Peyer's patch (tissue), 4 donors: Measurements from ENCODE around the gene PRKCH.

Source experiments
- POLR2A ChIP-seq, 2 donors: fragments of 450-650 bp; IDR thresholded peaks; one replicate each; pipeline ENCODE4 v1.5.1; 2017; ENCODE audit warnings: antibody characterized with exemption in 2 of 2, mild to moderate bottlenecking in 2 of 2, moderate library complexity in 2 of 2
- TF ChIP-seq, protein P1 (sequence below), 6 experiments: fragments of 450-650 bp in 4 of 6; fragments of 200-600 bp in 2 of 6; sonication (generic) in 1 of 6; IDR thresholded peaks; one replicate each; pipeline ENCODE4 v1.5.1; 2017 to 2019; ENCODE audit warnings: antibody characterized with exemption in 6 of 6, mild to moderate bottlenecking in 3 of 6, moderate library complexity in 1 of 6

GRCh38 chr14:61537563-61538463 is 216.4 kb downstream of the PRKCH start:
- TF ChIP-seq, protein P1, sequence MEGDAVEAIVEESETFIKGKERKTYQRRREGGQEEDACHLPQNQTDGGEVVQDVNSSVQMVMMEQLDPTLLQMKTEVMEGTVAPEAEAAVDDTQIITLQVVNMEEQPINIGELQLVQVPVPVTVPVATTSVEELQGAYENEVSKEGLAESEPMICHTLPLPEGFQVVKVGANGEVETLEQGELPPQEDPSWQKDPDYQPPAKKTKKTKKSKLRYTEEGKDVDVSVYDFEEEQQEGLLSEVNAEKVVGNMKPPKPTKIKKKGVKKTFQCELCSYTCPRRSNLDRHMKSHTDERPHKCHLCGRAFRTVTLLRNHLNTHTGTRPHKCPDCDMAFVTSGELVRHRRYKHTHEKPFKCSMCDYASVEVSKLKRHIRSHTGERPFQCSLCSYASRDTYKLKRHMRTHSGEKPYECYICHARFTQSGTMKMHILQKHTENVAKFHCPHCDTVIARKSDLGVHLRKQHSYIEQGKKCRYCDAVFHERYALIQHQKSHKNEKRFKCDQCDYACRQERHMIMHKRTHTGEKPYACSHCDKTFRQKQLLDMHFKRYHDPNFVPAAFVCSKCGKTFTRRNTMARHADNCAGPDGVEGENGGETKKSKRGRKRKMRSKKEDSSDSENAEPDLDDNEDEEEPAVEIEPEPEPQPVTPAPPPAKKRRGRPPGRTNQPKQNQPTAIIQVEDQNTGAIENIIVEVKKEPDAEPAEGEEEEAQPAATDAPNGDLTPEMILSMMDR (IDR thresholded peaks at IDR 0.05): no peak
- no peak for TF ChIP-seq POLR2A (IDR thresholded peaks at IDR 0.05)
